OCI-LY7 (cell line): ENCODE results near the gene CTNNA2. TPM values are rescaled to one million over a fixed set of nuclear protein-coding genes. Genes with fewer than 3 reads are reported as not detected.

Experiments
- BruUV-seq: library from RNA; stranded (reverse); fragments of 400-500 nt; replicated peaks from 2 replicates; lab custom pipeline; 2021; lab: Mats Ljungman, UMichigan
- CTCF ChIA-PET: fragments of 300-600 bp; sonication (Branson Sonifier 250); formaldehyde crosslinking; loops from one replicate; lab custom pipeline; 2022; ENCODE audit warnings: antibody characterized with exemption; ENCODE audit not compliant: unreplicated experiment; lab: Charles Lee
- POLR2A ChIA-PET: fragments of 300-600 bp; sonication (Branson Sonifier 250); formaldehyde crosslinking; loops from one replicate; lab custom pipeline; 2022; ENCODE audit warnings: antibody characterized with exemption; lab: Charles Lee
- DNase-seq: peaks from one replicate; pipeline ENCODE4 v3.0.0-alpha.2; 2015; ENCODE audit warnings: low spot score
- H2AFZ ChIP-seq: fragments of 200-600 bp; sonication (generic), shearing (Covaris generic); 2 replicates; pipeline ENCODE4 v1.6.1; 2014; ENCODE audit warnings: mild to moderate bottlenecking, antibody characterized with exemption, low read length, moderate library complexity
- H3K27ac ChIP-seq: fragments of 200-600 bp; sonication (generic); 2 replicates; pipeline ENCODE4 v1.5.1; 2014; ENCODE audit warnings: mixed run types, low read depth, mild to moderate bottlenecking, moderate library complexity, low read length, inconsistent platforms; ENCODE audit not compliant: poor library complexity, severe bottlenecking
- H3K36me3 ChIP-seq: fragments of 200-600 bp; sonication (generic); 2 replicates; pipeline ENCODE4 v1.6.1; 2014; ENCODE audit warnings: mild to moderate bottlenecking, antibody characterized with exemption, low read length, moderate library complexity, mixed read lengths; ENCODE audit not compliant: insufficient read depth
- H3K4me1 ChIP-seq: fragments of 200-600 bp; sonication (generic); 2 replicates; pipeline ENCODE4 v1.5.1; 2014; ENCODE audit warnings: mild to moderate bottlenecking, low read length; ENCODE audit not compliant: insufficient read depth, poor library complexity, severe bottlenecking
- H3K4me2 ChIP-seq: fragments of 200-600 bp; sonication (generic); 2 replicates; pipeline ENCODE4 v1.6.1; 2014; ENCODE audit warnings: mild to moderate bottlenecking, low read length
- H3K4me3 ChIP-seq: fragments of 200-600 bp; sonication (generic); 2 replicates; pipeline ENCODE4 v1.5.1; 2014; ENCODE audit warnings: mild to moderate bottlenecking, low read depth, low read length; ENCODE audit not compliant: poor library complexity, severe bottlenecking
- H3K79me2 ChIP-seq: fragments of 200-600 bp; sonication (generic); 2 replicates; pipeline ENCODE4 v1.6.1; 2016; ENCODE audit warnings: low read depth, mild to moderate bottlenecking, low read length, moderate library complexity, mixed read lengths; ENCODE audit not compliant: insufficient read depth
- H3K9me2 ChIP-seq: fragments of 200-600 bp; sonication (generic); 2 replicates; pipeline ENCODE4 v1.6.1; 2016; ENCODE audit warnings: mild to moderate bottlenecking, low read length, mixed read lengths; ENCODE audit not compliant: insufficient read depth
- H3K9me3 ChIP-seq: fragments of 200-600 bp; sonication (generic); 2 replicates; pipeline ENCODE4 v1.6.1; 2014; ENCODE audit warnings: mild to moderate bottlenecking, mixed run types, low read length, mixed read lengths
- H4K20me1 ChIP-seq: fragments of 200-600 bp; sonication (generic); 2 replicates; pipeline ENCODE4 v1.6.1; 2014; ENCODE audit warnings: mild to moderate bottlenecking, antibody characterized with exemption, low read length, moderate library complexity, mixed read lengths; ENCODE audit not compliant: insufficient read depth
- EZH2phosphoT487 ChIP-seq: fragments of 200-600 bp; sonication (generic); IDR thresholded peaks from 2 replicates; pipeline ENCODE4 v1.6.1; 2018; ENCODE audit warnings: low read depth, borderline replicate concordance, mild to moderate bottlenecking, mixed run types, antibody characterized with exemption, low read length, moderate library complexity, mixed read lengths
- intact Hi-C: fragments of 100-400 bp; cut with micrococcal nuclease; formaldehyde crosslinking; loops from one replicate; pipeline ENCODE4 v1.10.0; 2022; ENCODE audit not compliant: unreplicated experiment
- total RNA-seq, 2 experiments: library from RNA; depleted of rRNA in 1 of 2; stranded (reverse); fragments of >200 nt in 1 of 2; shearing (Covaris generic) in 1 of 2; gene quantifications; 2 replicates each; pipeline ENCODE4 v1.2.3, GENCODE V29; 2014 to 2022
- TF ChIP-seq, protein P1 (sequence below): fragments of 200-600 bp; sonication (generic); conservative IDR thresholded peaks from 2 replicates; pipeline ENCODE4 v1.5.1; 2014; ENCODE audit warnings: mild to moderate bottlenecking, antibody characterized with exemption, low read length, moderate library complexity, mixed read lengths

CTNNA2 gene
- total RNA-seq, 2 experiments from 2014 or later: 0.19 to 2.7 TPM

GRCh38 chr2:79835911-79836310 is 323.1 kb downstream of the CTNNA2 start:
- TF ChIP-seq, protein P1, sequence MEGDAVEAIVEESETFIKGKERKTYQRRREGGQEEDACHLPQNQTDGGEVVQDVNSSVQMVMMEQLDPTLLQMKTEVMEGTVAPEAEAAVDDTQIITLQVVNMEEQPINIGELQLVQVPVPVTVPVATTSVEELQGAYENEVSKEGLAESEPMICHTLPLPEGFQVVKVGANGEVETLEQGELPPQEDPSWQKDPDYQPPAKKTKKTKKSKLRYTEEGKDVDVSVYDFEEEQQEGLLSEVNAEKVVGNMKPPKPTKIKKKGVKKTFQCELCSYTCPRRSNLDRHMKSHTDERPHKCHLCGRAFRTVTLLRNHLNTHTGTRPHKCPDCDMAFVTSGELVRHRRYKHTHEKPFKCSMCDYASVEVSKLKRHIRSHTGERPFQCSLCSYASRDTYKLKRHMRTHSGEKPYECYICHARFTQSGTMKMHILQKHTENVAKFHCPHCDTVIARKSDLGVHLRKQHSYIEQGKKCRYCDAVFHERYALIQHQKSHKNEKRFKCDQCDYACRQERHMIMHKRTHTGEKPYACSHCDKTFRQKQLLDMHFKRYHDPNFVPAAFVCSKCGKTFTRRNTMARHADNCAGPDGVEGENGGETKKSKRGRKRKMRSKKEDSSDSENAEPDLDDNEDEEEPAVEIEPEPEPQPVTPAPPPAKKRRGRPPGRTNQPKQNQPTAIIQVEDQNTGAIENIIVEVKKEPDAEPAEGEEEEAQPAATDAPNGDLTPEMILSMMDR: no peak
- no peak for TF ChIP-seq EZH2phosphoT487
- Histone ChIP-seq H3K4me2 (no peak overlapping the region), H3K79me2 (no peaks in the 10 kb centered on the region), H3K9me2 (no peaks in the 10 kb centered on the region), H3K27ac (no peak overlapping the region), H3K4me1 (no peaks in the 10 kb centered on the region), H3K4me3 (no peak overlapping the region), H3K9me3 (no peaks in the 10 kb centered on the region), H3K36me3 (no peaks in the 10 kb centered on the region), H2AFZ (no peak overlapping the region), H4K20me1 (no peaks in the 10 kb centered on the region)
- no TSS peak for BruUV-seq
- CTCF ChIA-PET: no interaction called here
- POLR2A ChIA-PET: interaction anchor here (1.5 kb wide), 1 partner anchor 10 kb away, joined by 3 read pairs; no protein-coding TSS in a partner anchor
- DNase-seq: no peak
- intact Hi-C loops: no loop called here

DNA sequence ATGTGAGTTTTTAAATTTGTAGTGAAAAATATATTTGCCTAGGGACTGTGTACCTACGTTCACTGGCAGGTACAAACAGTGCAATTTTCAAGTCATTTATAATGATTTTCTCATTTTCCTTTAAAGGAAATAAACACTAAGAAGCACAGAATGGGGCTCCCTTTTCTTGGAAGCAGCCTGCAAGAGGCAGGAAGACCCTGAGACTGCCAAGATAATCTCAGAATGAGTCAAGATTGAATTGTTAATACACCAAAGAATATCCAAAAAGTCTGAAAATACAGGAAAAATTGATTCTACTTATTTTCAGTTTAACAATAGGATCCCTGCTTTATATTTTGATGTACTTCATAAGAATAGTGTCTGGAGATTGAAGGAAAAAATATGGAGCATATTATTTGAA is 331.2 kb downstream of the CTNNA2 start:
- intact Hi-C loops: no loop called here
- no TSS peak for BruUV-seq
- Histone ChIP-seq H3K4me3 (no peak overlapping the region), H4K20me1 (no peaks in the 10 kb centered on the region), H3K79me2 (no peaks in the 10 kb centered on the region), H3K9me2 (no peaks in the 10 kb centered on the region), H3K4me2 (no peak overlapping the region), H2AFZ (no peak overlapping the region), H3K9me3 (no peaks in the 10 kb centered on the region), H3K27ac (no peak overlapping the region), H3K4me1 (no peaks in the 10 kb centered on the region), H3K36me3 (no peaks in the 10 kb centered on the region)
- TF ChIP-seq EZH2phosphoT487: no peak
- TF ChIP-seq, protein P1: no peak
- CTCF ChIA-PET: no interaction called here
- POLR2A ChIA-PET: no interaction called here
- DNase-seq: no peak

DNA sequence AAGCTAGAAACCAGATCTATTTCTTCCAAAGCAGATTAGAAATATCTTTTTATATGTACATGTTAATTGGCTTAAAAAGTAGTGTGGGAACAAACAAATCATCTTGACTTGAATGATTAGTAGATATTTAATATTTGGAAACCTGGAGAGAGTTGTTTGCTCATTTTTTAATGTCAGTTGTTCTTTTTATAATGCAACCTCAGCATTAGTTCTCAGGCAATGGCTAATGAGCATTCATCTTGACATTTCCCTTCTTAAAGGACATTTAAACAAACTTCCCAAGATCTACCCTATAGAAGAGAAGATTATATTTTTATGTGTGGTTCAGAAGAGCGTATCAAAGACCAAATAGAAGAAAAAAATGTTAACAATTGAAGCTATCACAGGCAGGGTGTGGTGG is 334.0 kb downstream of the CTNNA2 start:
- H4K20me1 ChIP-seq: no peaks in the 10 kb centered on the region
- intact Hi-C loops: no loop called here
- POLR2A ChIA-PET: interaction anchor here (1.0 kb wide), 1 partner anchor 9 kb away, joined by 4 read pairs; no protein-coding TSS in a partner anchor
- H3K4me1 ChIP-seq: no peaks in the 10 kb centered on the region
- no peak overlapping the region for H3K27ac ChIP-seq
- no peaks in the 10 kb centered on the region for H3K36me3 ChIP-seq
- H3K79me2 ChIP-seq: no peaks in the 10 kb centered on the region
- H3K4me2 ChIP-seq: no peak overlapping the region
- H2AFZ ChIP-seq: no peak overlapping the region
- no peaks in the 10 kb centered on the region for H3K9me3 ChIP-seq
- no TSS peak for BruUV-seq
- DNase-seq: no peak
- CTCF ChIA-PET: no interaction called here
- no peak for TF ChIP-seq EZH2phosphoT487
- TF ChIP-seq, protein P1: no peak
- H3K9me2 ChIP-seq: no peaks in the 10 kb centered on the region
- H3K4me3 ChIP-seq: no peak overlapping the region
